Stimulated activated CD4-positive, alpha-beta T cell treated with anti-CD3 and anti-CD28 coated beads, Interleukin-4, amount 100 ng/mL, for 4 hours (primary cell): Measurements from ENCODE around the gene VAMP8.
"Not testable (repeated sequence)": the region's sequence is repeated elsewhere in the genome, so short reads cannot be mapped to it uniquely, and the experiment has no call there.

ENCODE experiments used
- DNase-seq, 2 experiments: peaks; one replicate each; pipeline ENCODE4 v3.0.0-alpha.2; 2020

VAMP8 gene

GRCh38 chr2:85577386-85578242 lies at the start of gene VAMP8:
Gene VAMP8 (plus strand): TSS chr2:85577586. CDS start chr2:85577647, 61 bp downstream.
- peak; percentile 60 for DNase-seq

GRCh38 chr2:85527787-85528186 lies 49.6 kb upstream of the VAMP8 start:
- DNase-seq = no peak

DNA sequence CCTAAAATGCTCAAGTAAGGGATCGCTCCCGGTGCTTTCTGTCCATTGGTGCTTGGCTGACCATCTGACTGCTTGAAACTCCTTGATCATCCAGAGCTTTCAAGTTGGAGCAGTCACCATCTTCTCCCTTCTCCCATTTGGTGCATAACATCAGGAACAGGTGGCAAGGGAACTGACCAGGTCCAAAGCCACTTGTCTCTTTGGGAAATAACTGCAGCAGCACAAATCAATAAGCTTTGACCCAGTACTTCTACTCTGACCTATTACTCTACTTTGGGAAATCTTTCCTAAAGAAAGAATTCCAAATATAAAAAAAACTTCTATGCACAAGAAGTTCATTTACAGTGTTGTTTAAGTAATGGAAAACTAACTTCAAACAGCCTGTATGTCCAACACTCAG lies 49.0 kb upstream of the VAMP8 start:
- DNase-seq = no peak

DNA sequence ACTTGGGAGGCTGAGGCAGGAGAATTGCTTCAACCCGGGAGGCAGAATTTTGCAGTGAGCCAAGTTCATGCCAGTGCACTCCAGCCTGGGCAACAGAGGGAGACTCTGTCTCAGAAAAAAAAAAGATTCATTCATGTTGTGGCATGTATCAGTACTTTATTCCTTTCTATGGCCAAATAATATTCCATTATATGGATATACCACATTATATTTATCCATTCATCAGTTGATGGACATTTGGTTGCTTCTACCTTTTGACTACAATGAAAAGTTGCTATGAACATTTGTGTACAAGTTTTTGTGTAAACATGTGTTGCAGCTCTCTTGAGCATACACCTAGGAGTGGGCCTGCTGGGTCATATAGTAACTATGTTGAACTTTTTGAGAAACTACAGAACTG lies 47.6 kb upstream of the VAMP8 start:
- DNase-seq = no peak

- DNase-seq = no peak
These were observed 45.8 kb upstream of the VAMP8 start for GRCh38 chr2:85531589-85531988.

GRCh38 chr2:85534099-85534498 lies 43.3 kb upstream of the VAMP8 start:
- no peak for DNase-seq

DNA sequence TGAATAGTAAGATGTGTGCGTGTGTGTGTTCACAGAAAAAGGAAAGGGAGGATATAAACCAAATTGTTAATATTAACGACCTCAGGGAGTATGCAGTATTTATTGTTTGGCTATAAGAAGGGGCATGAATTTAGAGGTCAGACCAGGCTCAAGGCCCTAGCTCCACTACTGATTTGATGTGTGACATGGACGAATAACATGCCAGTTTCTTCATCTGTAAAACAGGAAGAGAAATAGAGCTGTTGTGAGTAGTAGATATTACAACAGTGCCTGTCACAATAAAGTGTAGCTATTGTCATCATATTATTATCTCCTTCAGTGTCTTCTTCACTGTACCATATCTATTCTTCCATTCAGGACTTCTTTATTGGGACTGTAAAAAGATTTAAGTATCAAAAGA lies 42.5 kb upstream of the VAMP8 start:
- no peak for DNase-seq

DNA sequence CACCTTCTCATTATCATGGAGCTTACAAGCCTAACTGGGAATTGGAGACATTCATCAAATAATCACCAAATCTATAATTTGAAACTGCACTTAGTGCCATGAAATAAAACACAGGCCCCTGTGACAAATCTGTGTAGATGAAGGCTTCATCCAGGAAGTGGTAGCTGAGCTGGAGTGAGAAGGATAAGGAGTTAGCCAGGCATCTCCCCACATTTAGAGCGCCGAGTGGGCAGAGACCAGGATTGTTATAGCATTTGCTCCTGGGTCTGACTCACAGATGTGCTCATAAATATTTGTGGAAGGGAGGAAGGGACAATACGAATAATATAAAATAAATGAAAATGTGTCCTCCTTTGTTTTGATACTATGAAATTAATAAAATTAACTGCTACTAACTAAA lies 40.9 kb upstream of the VAMP8 start:
- no peak for DNase-seq

GRCh38 chr2:85537600-85538506 lies 39.5 kb upstream of the VAMP8 start:
- DNase-seq = peak; percentile 15 to 38

- DNase-seq = peak; percentile 86 to 90
These were observed 38.7 kb upstream of the VAMP8 start, which contains the start of gene MAT2A for GRCh38 chr2:85538507-85539360. Gene MAT2A (plus strand): TSS chr2:85539168. CDS start chr2:85539288, 120 bp downstream.

- peak; percentile 79 to 84 for DNase-seq
These were observed 37.8 kb upstream of the VAMP8 start for GRCh38 chr2:85539361-85540132.

DNA sequence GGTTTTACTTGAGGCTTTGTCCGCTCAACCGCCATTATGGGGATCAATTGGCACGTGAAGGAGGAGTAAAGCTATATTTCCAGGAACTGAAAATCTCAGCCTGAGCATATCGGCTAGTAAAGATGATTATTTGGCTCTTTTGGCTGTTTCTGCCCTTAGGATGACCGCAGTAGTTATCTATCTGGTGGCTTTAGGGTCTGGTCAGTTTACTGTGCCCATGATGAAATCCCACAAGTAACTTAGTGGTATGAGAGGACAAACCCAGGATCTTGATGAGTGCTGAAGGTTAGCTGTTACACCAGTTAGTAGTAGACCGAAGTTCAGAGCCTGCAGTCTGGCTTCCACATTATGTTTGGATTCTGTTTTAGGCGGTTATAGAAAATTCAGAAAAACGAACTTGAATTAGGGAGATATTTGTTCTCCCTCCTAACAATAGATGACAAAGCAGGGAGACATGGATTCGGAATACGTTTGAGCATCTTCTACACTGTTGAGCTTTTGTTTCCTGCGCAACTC lies 37.2 kb upstream of the VAMP8 start:
- DNase-seq = no peak

DNA sequence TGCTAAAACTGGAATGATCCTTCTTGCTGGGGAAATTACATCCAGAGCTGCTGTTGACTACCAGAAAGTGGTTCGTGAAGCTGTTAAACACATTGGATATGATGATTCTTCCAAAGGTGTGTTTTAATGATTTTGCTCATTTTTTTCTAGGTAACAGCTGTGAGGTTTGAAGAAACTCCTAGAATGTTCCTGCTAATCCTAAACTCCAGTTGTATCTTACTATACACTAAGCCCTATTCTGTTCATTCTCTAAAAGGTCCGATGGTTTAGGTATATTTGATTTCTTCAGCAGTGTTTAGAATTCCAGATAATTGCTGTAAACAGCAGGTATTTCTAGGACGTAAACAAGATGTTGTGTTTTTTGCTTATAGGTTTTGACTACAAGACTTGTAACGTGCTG lies 36.1 kb upstream of the VAMP8 start:
- DNase-seq = no peak

- DNase-seq = no peak
These were observed 35.5 kb upstream of the VAMP8 start for GRCh38 chr2:85541753-85542457.

- DNase-seq = no peak
These were observed 34.6 kb upstream of the VAMP8 start for GRCh38 chr2:85542777-85543176.

DNA sequence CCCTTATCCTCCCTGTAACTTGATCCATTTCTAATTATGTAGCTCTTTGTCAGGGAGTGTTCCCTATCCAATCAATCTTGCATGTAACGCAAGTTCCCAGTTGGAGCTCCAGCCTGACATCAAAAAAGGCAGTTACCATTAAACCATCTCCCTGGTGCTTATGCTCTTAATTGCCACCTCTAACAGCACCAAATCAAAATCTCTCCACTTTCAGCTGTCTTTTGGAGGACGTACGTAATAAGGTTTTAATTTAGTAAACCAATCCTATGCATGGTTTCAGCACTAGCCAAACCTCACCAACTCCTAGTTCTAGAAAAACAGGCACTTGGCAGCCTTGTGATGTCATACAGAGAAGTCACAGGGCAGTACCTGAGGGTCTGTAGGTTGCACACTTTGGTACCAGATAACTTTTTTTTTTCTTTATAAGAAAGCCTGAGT lies 33.1 kb upstream of the VAMP8 start:
- DNase-seq = not testable (repeated sequence)

DNA sequence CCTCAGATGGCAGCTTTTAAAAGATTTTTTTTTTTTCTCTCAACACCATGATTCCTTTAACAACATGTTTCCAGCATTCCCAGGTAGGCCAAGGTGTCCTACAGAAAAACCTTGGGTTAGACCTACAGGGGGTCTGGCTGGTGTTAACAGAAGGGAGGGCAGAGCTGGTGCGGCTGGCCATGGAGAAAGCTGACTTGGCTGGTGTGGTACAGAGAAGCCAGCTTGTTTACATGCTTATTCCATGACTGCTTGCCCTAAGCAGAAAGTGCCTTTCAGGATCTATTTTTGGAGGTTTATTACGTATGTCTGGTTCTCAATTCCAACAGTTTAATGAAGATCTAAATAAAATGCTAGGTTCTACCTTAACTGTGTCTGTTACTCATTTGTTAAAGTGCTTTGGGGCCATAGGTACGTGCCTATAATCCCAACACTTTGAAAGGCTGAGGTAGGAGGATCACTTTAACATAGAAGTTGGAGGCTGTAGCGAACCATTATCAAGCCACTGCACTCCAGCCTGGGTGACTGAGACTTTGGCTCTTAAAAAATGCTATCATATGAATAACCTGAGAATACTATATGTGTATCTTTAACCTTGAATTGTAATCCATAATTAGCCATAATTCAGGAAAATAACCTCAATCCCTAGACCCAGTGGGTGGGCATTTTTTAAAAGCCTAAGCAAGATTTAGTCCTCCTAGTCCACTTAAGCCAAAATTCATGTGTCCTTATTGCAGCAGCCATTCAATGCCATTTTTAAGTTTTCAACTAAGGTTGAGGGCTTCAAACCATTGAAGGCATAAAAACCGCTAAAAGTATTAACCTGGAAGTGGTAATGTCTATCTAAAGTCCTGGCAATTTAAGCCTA lies 32.2 kb upstream of the VAMP8 start:
- not testable (repeated sequence) for DNase-seq

DNA sequence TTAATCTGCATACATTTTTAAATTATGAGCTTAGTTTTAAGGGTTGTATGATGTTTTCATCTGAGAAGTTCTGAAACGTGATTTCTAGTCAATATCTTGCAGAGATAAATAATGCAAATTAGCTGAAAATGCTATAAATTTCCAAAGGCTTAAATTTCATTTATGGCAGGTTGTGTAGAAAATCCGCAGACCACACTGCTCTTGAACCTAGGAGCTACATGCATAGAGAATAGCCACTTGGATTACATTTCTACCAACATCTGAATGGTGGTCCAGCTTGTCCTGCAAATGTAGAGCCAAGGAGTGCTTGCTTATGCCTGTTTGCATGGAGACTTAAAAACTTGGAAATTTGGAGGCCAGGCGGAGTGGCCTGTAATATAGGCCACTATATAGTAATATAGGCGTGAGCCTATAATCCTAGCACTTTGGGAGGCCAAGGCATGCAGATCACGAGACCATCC lies 31.6 kb upstream of the VAMP8 start:
- no peak for DNase-seq

GRCh38 chr2:85547089-85547858 lies 30.1 kb upstream of the VAMP8 start:
- no peak for DNase-seq
